ENCODE results near the gene RBM47. TPM values are rescaled to one million over a fixed set of nuclear protein-coding genes. Genes with fewer than 3 reads are reported as not detected.

Gene RBM47
- total and polyA plus RNA-seq, 2 donors (not counting 1 experiment from before 2014, with no cell fraction given): 5.6 to 12.9 TPM

DNA sequence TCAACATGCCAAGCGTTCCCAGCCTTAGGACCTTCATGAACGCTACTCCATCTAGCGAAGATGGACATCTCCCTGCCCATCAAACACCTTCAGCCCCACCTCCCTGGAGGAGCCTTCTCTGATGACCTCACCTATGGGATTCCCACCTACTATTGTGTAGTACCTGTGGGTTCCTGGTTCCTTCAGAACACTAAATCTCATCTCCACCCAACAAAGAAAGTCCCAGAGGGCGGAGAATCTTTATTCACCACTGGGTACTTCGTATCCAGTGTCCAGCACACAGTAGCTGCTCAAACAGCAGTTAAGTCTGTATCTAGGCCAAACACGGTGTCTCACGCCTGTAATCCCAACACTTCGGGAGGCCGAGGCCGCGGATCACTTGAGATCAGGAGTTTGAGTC is 10.1 kb downstream of the RBM47 start:
- Histone ChIP-seq H4K20me1 (ENCODE audit: control insufficient read depth, insufficient read depth, low read length, poor library complexity, severe bottlenecking) (no peaks in the 10 kb centered on the region), H3K36me3 (replicated peaks in 1 of 2; ENCODE audit: control extremely low read depth in 1 of 2, control insufficient read depth in 1 of 2, extremely low read depth in 1 of 2, insufficient read depth in 2 of 2, low read length in 1 of 2) (no peaks in the 10 kb centered on the region), H3K9me3 (ENCODE audit: control extremely low read depth in 1 of 3, control insufficient read depth in 2 of 3, insufficient read depth in 1 of 3, low read length in 2 of 3) (peaks cover 0 to 4% (median 0%) of the 10 kb centered on the region in 3 donors), H3K9ac (ENCODE audit: low read length) (no peak overlapping the region), H3K4me2 (replicated peaks; ENCODE audit: low read depth, low read length, poor library complexity, severe bottlenecking) (no peak overlapping the region), H3K79me2 (ENCODE audit: control insufficient read depth, insufficient read depth, low read length) (no peaks in the 10 kb centered on the region), H3K27ac (ENCODE audit: low read length in 2 of 2) (no peak overlapping the region), H2AFZ (ENCODE audit: insufficient read depth, low read depth, low read length, poor library complexity, severe bottlenecking) (no peak overlapping the region), H3K4me1 (ENCODE audit: control insufficient read depth in 2 of 2, insufficient read depth in 2 of 2, low read length in 2 of 2) (peaks cover 12 to 17% of the 10 kb centered on the region in 2 donors), H3K27me3 (replicated peaks in 1 of 4; ENCODE audit: control extremely low read depth in 1 of 4, control insufficient read depth in 3 of 4, insufficient read depth in 4 of 4, low read length in 3 of 4) (no peaks in the 10 kb centered on the region), H3K4me3 (ENCODE audit: control extremely low read depth in 1 of 5, extremely low read depth in 1 of 5, insufficient read depth in 1 of 5, low read depth in 2 of 5, low read length in 4 of 5) (no peak overlapping the region)
- H3K4me1 Mint-ChIP-seq: peaks cover 14% of the 10 kb centered on the region
- TF ChIP-seq EZH2 (IDR thresholded peaks at IDR 0.05; ENCODE audit: borderline replicate concordance, insufficient read depth, low read depth, low read length, poor library complexity, severe bottlenecking) (no peak), CTCF (IDR thresholded peaks at IDR 0.05) (no peak)
- no peak overlapping the region for H3K27ac Mint-ChIP-seq
- ChIA-PET CTCF (no interaction called here), POLR2A (no interaction called here)
- H3K4me3 Mint-ChIP-seq: no peak overlapping the region
- intact Hi-C loops (cut with micrococcal nuclease): no loop called here
- ATAC-seq (ENCODE audit: low read depth) (no peak), DNase-seq (no peak)
- H3K27me3 Mint-ChIP-seq: no peaks in the 10 kb centered on the region
- 91% methylated on average over 11 of the region's 11 CpGs for WGBS (ENCODE audit: insufficient coverage)
- no peaks in the 10 kb centered on the region for H3K9me3 Mint-ChIP-seq (ENCODE audit: insufficient read depth)

- Mint-ChIP-seq H3K9me3 (ENCODE audit: insufficient read depth) (no peaks in the 10 kb centered on the region), H3K4me1 (peaks cover 14% of the 10 kb centered on the region), H3K27ac (no peak overlapping the region), H3K4me3 (no peak overlapping the region), H3K27me3 (no peaks in the 10 kb centered on the region)
- TF ChIP-seq EZH2 (IDR thresholded peaks at IDR 0.05; ENCODE audit: borderline replicate concordance, insufficient read depth, low read depth, low read length, poor library complexity, severe bottlenecking): no peak
- no peak for TF ChIP-seq CTCF (IDR thresholded peaks at IDR 0.05)
- intact Hi-C loops (cut with micrococcal nuclease): no loop called here
- POLR2A ChIA-PET: no interaction called here
- CTCF ChIA-PET: no interaction called here
- Histone ChIP-seq H2AFZ (ENCODE audit: insufficient read depth, low read depth, low read length, poor library complexity, severe bottlenecking) (no peak overlapping the region), H3K9ac (ENCODE audit: low read length) (no peak overlapping the region), H3K4me1 (ENCODE audit: control insufficient read depth in 2 of 2, insufficient read depth in 2 of 2, low read length in 2 of 2) (peaks cover 12 to 17% of the 10 kb centered on the region in 2 donors), H3K4me3 (ENCODE audit: control extremely low read depth in 1 of 5, extremely low read depth in 1 of 5, insufficient read depth in 1 of 5, low read depth in 2 of 5, low read length in 4 of 5) (no peak overlapping the region), H3K9me3 (ENCODE audit: control extremely low read depth in 1 of 3, control insufficient read depth in 2 of 3, insufficient read depth in 1 of 3, low read length in 2 of 3) (peaks cover 0 to 4% (median 0%) of the 10 kb centered on the region in 3 donors), H3K36me3 (replicated peaks in 1 of 2; ENCODE audit: control extremely low read depth in 1 of 2, control insufficient read depth in 1 of 2, extremely low read depth in 1 of 2, insufficient read depth in 2 of 2, low read length in 1 of 2) (no peaks in the 10 kb centered on the region), H3K4me2 (replicated peaks; ENCODE audit: low read depth, low read length, poor library complexity, severe bottlenecking) (no peak overlapping the region), H3K27me3 (replicated peaks in 1 of 4; ENCODE audit: control extremely low read depth in 1 of 4, control insufficient read depth in 3 of 4, insufficient read depth in 4 of 4, low read length in 3 of 4) (no peaks in the 10 kb centered on the region), H3K79me2 (ENCODE audit: control insufficient read depth, insufficient read depth, low read length) (no peaks in the 10 kb centered on the region), H4K20me1 (ENCODE audit: control insufficient read depth, insufficient read depth, low read length, poor library complexity, severe bottlenecking) (no peaks in the 10 kb centered on the region), H3K27ac (ENCODE audit: low read length in 2 of 2) (no peak overlapping the region)
- WGBS (ENCODE audit: insufficient coverage): no CpG with 5 or more reads among the region's 2 CpGs
- ATAC-seq (ENCODE audit: low read depth) (no peak), DNase-seq (no peak)
Observed at GRCh38 chr4:40617872-40618271, 11.8 kb downstream of the RBM47 start.

Measured in B cell (primary cell).